Activated naive CD4-positive, alpha-beta T cell treated with anti-CD3 and anti-CD28 coated beads, Interleukin-2, amount 10 ng/mL, durations not matched to agents 7 days and 5 days (primary cell): ENCODE results near the gene SEPSECS.

Experiments
- CTCF ChIA-PET: fragments of 350-600 bp; sonication (Branson Sonifier 250); formaldehyde crosslinking; loops from one replicate; lab custom pipeline; 2021; ENCODE audit warnings: antibody characterized with exemption; lab: Charles Lee
- DNase-seq: peaks from one replicate; pipeline ENCODE4 v3.0.0-alpha.2; 2020
- H3K27ac Mint-ChIP-seq: one replicate; pipeline ENCODE4 v1.8.0; 2021; ENCODE audit warnings: mild to moderate bottlenecking, moderate library complexity, mixed read lengths
- H3K27me3 Mint-ChIP-seq: one replicate; pipeline ENCODE4 v1.8.0; 2021; ENCODE audit warnings: mild to moderate bottlenecking, mixed read lengths
- H3K36me3 Mint-ChIP-seq: one replicate; pipeline ENCODE4 v1.8.0; 2021; ENCODE audit warnings: mixed read lengths
- H3K4me1 Mint-ChIP-seq: one replicate; pipeline ENCODE4 v1.8.0; 2021; ENCODE audit warnings: mixed read lengths
- H3K4me3 Mint-ChIP-seq: one replicate; pipeline ENCODE4 v1.8.0; 2021; ENCODE audit warnings: mild to moderate bottlenecking, moderate library complexity, mixed read lengths
- H3K9me3 Mint-ChIP-seq: one replicate; pipeline ENCODE4 v1.8.0; 2021; ENCODE audit warnings: mixed read lengths

SEPSECS gene

GRCh38 chr4:25169446-25169845 lies 9.2 kb upstream of the SEPSECS start:
- DNase-seq: no peak
- Mint-ChIP-seq H3K36me3 (peaks cover 36% of the 10 kb centered on the region), H3K27ac (no peak overlapping the region), H3K27me3 (no peaks in the 10 kb centered on the region), H3K4me1 (peaks cover 4% of the 10 kb centered on the region), H3K9me3 (no peaks in the 10 kb centered on the region), H3K4me3 (no peak overlapping the region)
- CTCF ChIA-PET: interaction anchor here (1.2 kb wide), 1 partner anchor 10 kb away, joined by 6 read pairs; no protein-coding TSS in a partner anchor

GRCh38 chr4:25165916-25166315 lies 5.7 kb upstream of the SEPSECS start:
- H3K27me3 Mint-ChIP-seq: no peaks in the 10 kb centered on the region
- H3K36me3 Mint-ChIP-seq: peaks cover 41% of the 10 kb centered on the region
- no peak for DNase-seq
- peaks cover 29% of the 10 kb centered on the region for H3K4me1 Mint-ChIP-seq
- H3K27ac Mint-ChIP-seq: no peak overlapping the region
- CTCF ChIA-PET: no interaction called here
- H3K9me3 Mint-ChIP-seq: no peaks in the 10 kb centered on the region
- no peak overlapping the region for H3K4me3 Mint-ChIP-seq

GRCh38 chr4:25163196-25163595 lies 2.9 kb upstream of the SEPSECS start:
- CTCF ChIA-PET: interaction anchor here (4.6 kb wide), 1 partner anchor 16 kb away, joined by 17 read pairs; no protein-coding TSS in a partner anchor

DNA sequence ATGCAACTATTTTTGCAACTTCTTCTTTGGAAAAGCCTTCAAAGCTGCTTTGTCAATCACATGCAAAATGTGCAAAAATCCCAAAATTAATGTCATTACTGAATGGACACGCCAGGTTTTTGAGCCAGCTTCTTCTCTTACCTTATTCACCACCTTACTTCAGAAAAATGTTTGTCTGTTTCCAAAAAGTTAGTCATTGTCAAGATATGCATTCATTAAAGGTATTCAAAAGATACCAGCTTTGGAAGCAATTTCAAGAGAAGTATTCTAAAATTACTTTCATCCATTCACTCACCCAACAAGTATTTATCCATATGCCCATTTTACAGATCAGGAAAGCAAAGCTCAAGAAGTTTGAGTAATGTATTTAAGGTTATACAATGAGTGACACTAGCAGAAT lies 2.3 kb upstream of the SEPSECS start:
- peaks cover 43% of the 10 kb centered on the region for H3K36me3 Mint-ChIP-seq
- no peak overlapping the region for H3K4me3 Mint-ChIP-seq
- no peaks in the 10 kb centered on the region for H3K27me3 Mint-ChIP-seq
- no peaks in the 10 kb centered on the region for H3K9me3 Mint-ChIP-seq
- H3K27ac Mint-ChIP-seq: no peak overlapping the region
- peaks cover 46% of the 10 kb centered on the region for H3K4me1 Mint-ChIP-seq
- CTCF ChIA-PET: interaction anchor here (2.0 to 4.6 kb wide), 2 partner anchors 17 to 150 kb away, joined by 8 to 17 read pairs; partner anchors contain the start of gene ZCCHC4
- no peak for DNase-seq

More at GRCh38 chr4:25163196-25163595, 2.9 kb upstream of the SEPSECS start:
- Mint-ChIP-seq H3K9me3 (no peaks in the 10 kb centered on the region), H3K4me1 (peaks cover 44% of the 10 kb centered on the region), H3K27ac (no peak overlapping the region), H3K4me3 (no peak overlapping the region), H3K27me3 (no peaks in the 10 kb centered on the region), H3K36me3 (peaks cover 41% of the 10 kb centered on the region)
- DNase-seq: no peak

DNA sequence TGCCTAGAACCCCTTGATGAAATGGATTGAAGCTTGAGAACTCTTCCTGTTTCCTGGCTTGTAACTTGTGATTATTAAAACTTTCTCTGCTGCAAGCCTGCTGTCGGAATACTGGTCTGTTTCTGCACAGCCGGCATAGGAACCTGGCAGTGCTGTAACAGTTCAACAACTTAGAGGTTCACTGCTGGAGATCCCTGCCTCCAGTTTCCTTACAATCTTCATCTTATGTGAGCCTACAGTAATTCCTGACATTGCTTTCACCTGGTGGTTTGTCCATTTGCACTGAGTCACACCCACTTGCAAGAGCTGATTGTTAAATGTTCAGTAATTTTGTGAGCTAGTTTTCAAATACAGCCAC lies 1.3 kb upstream of the SEPSECS start:
- H3K9me3 Mint-ChIP-seq: no peaks in the 10 kb centered on the region
- peaks cover 46% of the 10 kb centered on the region for H3K36me3 Mint-ChIP-seq
- CTCF ChIA-PET: interaction anchor here (0.6 to 4.6 kb wide), 7 partner anchors 17 to 206 kb away, joined by 3 to 17 read pairs (median 5); partner anchors contain the start of genes PI4K2B and ZCCHC4
- H3K4me3 Mint-ChIP-seq: peak overlapping the region; percentile 85
- no peaks in the 10 kb centered on the region for H3K27me3 Mint-ChIP-seq
- peak overlapping the region; percentile 92 for H3K27ac Mint-ChIP-seq
- DNase-seq: no peak
- H3K4me1 Mint-ChIP-seq: peaks cover 51% of the 10 kb centered on the region

- no peak for DNase-seq
- peak overlapping the region; percentile 85 for H3K4me3 Mint-ChIP-seq
- CTCF ChIA-PET: interaction anchor here (0.6 to 4.6 kb wide), 8 partner anchors 16 to 206 kb away, joined by 3 to 17 read pairs (median 5); partner anchors contain the start of genes PI4K2B and ZCCHC4
- H3K27me3 Mint-ChIP-seq: no peaks in the 10 kb centered on the region
- peaks cover 50% of the 10 kb centered on the region for H3K4me1 Mint-ChIP-seq
- peak overlapping the region; percentile 92 for H3K27ac Mint-ChIP-seq
- H3K9me3 Mint-ChIP-seq: no peaks in the 10 kb centered on the region
- peaks cover 40% of the 10 kb centered on the region for H3K36me3 Mint-ChIP-seq
Observed at GRCh38 chr4:25160714-25161592, 704 bp upstream of the SEPSECS start.

GRCh38 chr4:25158817-25159216 lies 1.4 kb downstream of the SEPSECS start:
- no peaks in the 10 kb centered on the region for H3K27me3 Mint-ChIP-seq
- H3K9me3 Mint-ChIP-seq: no peaks in the 10 kb centered on the region
- H3K4me3 Mint-ChIP-seq: peak overlapping the region; percentile 85
- peak overlapping the region; percentile 92 for H3K27ac Mint-ChIP-seq
- H3K4me1 Mint-ChIP-seq: peaks cover 50% of the 10 kb centered on the region
- CTCF ChIA-PET: interaction anchor here (1.4 kb wide), 1 partner anchor 208 kb away, joined by 5 read pairs; no protein-coding TSS in a partner anchor
- DNase-seq: no peak
- peaks cover 34% of the 10 kb centered on the region for H3K36me3 Mint-ChIP-seq

- Mint-ChIP-seq H3K9me3 (no peaks in the 10 kb centered on the region), H3K4me3 (no peak overlapping the region), H3K27ac (no peak overlapping the region), H3K4me1 (peaks cover 34% of the 10 kb centered on the region), H3K27me3 (no peaks in the 10 kb centered on the region), H3K36me3 (peaks cover 28% of the 10 kb centered on the region)
- CTCF ChIA-PET: interaction anchor here (1.3 kb wide), 1 partner anchor 211 kb away, joined by 3 read pairs; no protein-coding TSS in a partner anchor
- DNase-seq: no peak
Observed at GRCh38 chr4:25157081-25157480, 3.2 kb downstream of the SEPSECS start.

DNA sequence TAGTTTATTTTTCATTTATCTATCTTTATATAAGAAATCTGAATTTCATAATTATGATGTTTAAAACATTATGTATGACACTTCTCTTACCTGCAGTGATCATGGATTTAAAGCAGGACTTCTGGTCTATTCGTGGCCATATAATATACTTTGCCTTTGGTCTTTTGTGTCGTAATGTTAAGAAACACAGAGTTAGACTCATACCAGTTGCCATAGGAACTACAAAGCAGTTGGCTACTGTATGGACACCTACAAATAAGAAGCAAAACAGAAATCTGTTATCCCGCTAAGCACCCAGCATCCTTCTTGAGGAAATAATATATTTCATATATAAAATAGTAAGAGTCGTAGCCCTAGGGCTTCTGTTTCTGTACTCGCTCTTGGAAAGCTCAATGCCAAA lies 4.3 kb downstream of the SEPSECS start:
- Mint-ChIP-seq H3K4me1 (peaks cover 26% of the 10 kb centered on the region), H3K27me3 (no peaks in the 10 kb centered on the region), H3K4me3 (no peak overlapping the region), H3K36me3 (peaks cover 24% of the 10 kb centered on the region), H3K27ac (no peak overlapping the region), H3K9me3 (no peaks in the 10 kb centered on the region)
- CTCF ChIA-PET: interaction anchor here (1.3 kb wide), 1 partner anchor 212 kb away, joined by 3 read pairs; no protein-coding TSS in a partner anchor
- no peak for DNase-seq

- no peak for DNase-seq
- H3K4me1 Mint-ChIP-seq: peaks cover 24% of the 10 kb centered on the region
- peaks cover 29% of the 10 kb centered on the region for H3K36me3 Mint-ChIP-seq
- no peak overlapping the region for H3K27ac Mint-ChIP-seq
- no peaks in the 10 kb centered on the region for H3K9me3 Mint-ChIP-seq
- no peak overlapping the region for H3K4me3 Mint-ChIP-seq
- no peaks in the 10 kb centered on the region for H3K27me3 Mint-ChIP-seq
- CTCF ChIA-PET: interaction anchor here (1.3 kb wide), 1 partner anchor 10 kb away, joined by 9 read pairs; no protein-coding TSS in a partner anchor
Observed at GRCh38 chr4:25154594-25155265, 5.5 kb downstream of the SEPSECS start.

GRCh38 chr4:25146076-25146475 lies 14.2 kb downstream of the SEPSECS start:
- peaks cover 21% of the 10 kb centered on the region for H3K36me3 Mint-ChIP-seq
- no peaks in the 10 kb centered on the region for H3K9me3 Mint-ChIP-seq
- no peak overlapping the region for H3K27ac Mint-ChIP-seq
- CTCF ChIA-PET: no interaction called here
- H3K4me1 Mint-ChIP-seq: no peaks in the 10 kb centered on the region
- H3K4me3 Mint-ChIP-seq: no peak overlapping the region
- no peaks in the 10 kb centered on the region for H3K27me3 Mint-ChIP-seq
- DNase-seq: no peak

DNA sequence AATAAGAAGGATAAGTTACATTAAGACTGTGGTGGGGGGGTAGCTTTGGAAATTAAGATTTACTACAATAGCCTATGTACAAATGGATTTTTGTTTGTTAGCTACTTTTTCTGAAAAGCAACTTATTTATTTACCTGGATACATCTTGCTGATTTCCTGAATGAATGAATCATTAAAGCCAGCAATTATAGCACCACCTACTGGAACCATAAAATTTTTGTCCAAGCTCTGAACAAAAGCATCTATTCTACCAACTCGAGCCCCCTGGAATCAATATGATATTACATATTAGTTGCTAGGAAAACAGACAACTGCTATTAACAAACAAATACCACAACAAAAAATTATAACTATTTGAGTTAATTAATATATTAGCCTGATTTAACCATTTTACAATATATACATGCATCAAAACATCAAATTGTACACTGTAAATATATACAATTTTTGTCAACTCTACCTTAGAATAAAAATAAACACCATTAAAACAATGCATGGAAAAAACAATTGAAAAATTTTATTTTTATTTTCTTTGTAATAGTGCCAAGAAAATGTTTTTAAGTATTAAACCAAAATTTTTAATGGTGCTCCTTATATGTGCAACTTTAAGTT lies 15.3 kb downstream of the SEPSECS start:
- no peak overlapping the region for H3K4me3 Mint-ChIP-seq

DNA sequence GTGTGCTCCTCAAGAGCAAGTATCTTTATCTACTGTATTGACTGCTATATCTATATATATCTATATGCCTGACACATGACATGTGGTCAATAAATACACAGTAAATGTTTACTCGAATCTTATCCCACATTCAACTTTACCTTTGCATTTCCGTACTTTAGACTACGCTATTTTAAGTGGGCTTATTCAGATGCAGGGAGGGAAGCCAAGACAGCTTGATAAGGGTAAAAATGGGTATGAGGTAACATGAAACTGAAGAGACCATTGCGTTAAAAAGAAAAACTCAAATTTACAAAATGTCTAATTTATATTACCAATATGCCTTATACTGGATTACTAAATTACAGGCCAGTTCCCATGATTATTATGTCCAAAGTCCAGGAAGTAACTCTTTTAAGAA lies 17.8 kb downstream of the SEPSECS start:
- no peak for DNase-seq
- no peaks in the 10 kb centered on the region for H3K4me1 Mint-ChIP-seq
- CTCF ChIA-PET: no interaction called here
- H3K36me3 Mint-ChIP-seq: peaks cover 26% of the 10 kb centered on the region
- no peaks in the 10 kb centered on the region for H3K9me3 Mint-ChIP-seq
- H3K27me3 Mint-ChIP-seq: no peaks in the 10 kb centered on the region
- no peak overlapping the region for H3K27ac Mint-ChIP-seq
- no peak overlapping the region for H3K4me3 Mint-ChIP-seq

More for the DNA sequence above, 15.3 kb downstream of the SEPSECS start:
- no peak overlapping the region for H3K27ac Mint-ChIP-seq
- CTCF ChIA-PET: interaction anchor here (0.6 to 1.8 kb wide), 16 partner anchors 8 to 717 kb away, joined by 3 to 23 read pairs (median 4); partner anchors contain the start of gene SEPSECS
- no peaks in the 10 kb centered on the region for H3K9me3 Mint-ChIP-seq
- H3K27me3 Mint-ChIP-seq: no peaks in the 10 kb centered on the region
- no peaks in the 10 kb centered on the region for H3K4me1 Mint-ChIP-seq
- no peak for DNase-seq
- H3K36me3 Mint-ChIP-seq: peaks cover 16% of the 10 kb centered on the region

DNA sequence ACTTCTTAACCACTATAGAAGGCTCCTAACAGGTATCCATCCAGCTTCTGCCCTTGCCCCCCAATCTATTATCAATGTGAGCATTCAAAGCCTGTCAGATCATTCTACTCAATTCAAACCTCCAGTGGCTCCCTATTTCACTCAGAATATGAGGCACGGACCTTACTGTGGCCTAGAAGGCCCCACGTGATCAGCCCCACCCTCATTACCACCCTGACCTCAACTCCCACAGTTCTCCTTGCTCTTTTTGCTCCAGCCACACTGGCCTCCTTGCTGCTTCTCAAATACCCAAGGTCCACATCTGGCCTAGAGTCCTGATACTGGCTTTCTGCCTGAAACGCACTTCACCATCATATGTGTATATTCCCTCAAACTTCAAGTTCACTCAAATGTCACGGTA lies 18.7 kb downstream of the SEPSECS start:
- no peak overlapping the region for H3K4me3 Mint-ChIP-seq
- H3K27ac Mint-ChIP-seq: no peak overlapping the region
- CTCF ChIA-PET: no interaction called here
- H3K4me1 Mint-ChIP-seq: no peaks in the 10 kb centered on the region
- peaks cover 34% of the 10 kb centered on the region for H3K36me3 Mint-ChIP-seq
- no peaks in the 10 kb centered on the region for H3K9me3 Mint-ChIP-seq
- no peak for DNase-seq
- no peaks in the 10 kb centered on the region for H3K27me3 Mint-ChIP-seq
